ENCODE results near the gene LRCH1.

- TF ChIP-seq POLR2A (IDR thresholded peaks at IDR 0.05) (no peak), CTCF (IDR thresholded peaks at IDR 0.05) (no peak)
Measured at GRCh38 chr13:46778890-46779289, 225.9 kb downstream of the LRCH1 start.
